ENCODE measurements around the gene RMND5A.

Gene RMND5A

DNA sequence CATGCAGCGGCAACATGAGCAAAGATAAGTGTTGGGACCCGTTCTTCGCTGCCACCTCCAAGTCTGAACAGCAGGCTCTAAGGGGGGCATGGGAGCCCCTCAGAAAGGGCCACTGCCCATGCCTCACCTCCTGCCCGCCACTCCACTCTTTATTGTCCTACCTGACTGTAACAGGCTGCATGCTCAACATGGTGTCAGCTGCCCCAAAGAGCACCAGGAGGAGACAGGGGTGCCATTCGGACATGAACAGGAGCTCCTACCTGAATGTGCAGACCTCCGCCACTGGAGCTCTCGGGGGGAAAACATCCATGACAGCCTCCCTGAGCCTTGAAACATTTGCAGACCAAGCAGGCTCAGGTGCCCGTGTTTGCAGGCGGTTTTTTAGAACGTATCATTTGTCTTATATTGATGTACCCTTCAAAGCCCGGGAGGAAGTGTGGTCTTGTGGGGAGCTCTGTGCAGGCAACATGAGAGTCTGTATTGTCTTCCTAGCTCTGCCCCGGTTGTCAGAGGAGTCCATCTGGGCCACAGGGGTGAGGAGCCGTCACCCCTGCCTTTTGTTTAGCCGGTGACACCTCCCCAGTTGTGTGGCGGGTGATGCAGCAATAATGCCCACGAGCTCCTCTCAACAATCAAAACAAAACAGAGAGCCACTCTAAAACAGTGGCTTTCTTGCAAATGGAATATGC lies 105.7 kb downstream of the RMND5A start (continued):
- TF ChIP-seq ZNF175 (tag by site-specific recombination; IDR thresholded peaks at IDR 0.05) (no peak), ZFP69B (tag by site-specific recombination; IDR thresholded peaks at IDR 0.05) (no peak), ZNF114 (tag by site-specific recombination; IDR thresholded peaks at IDR 0.05) (no peak), ZNF138 (tag by site-specific recombination; IDR thresholded peaks at IDR 0.05; ENCODE audit: borderline replicate concordance) (no peak), SP2 (tag by site-specific recombination; IDR thresholded peaks at IDR 0.05) (no peak), RBAK (tag by site-specific recombination; IDR thresholded peaks at IDR 0.05) (no peak), ZNF404 (tag by site-specific recombination; IDR thresholded peaks at IDR 0.05) (no peak), ZNF426 (tag by site-specific recombination; IDR thresholded peaks at IDR 0.05) (no peak)
- TF ChIP-seq, protein P1, sequence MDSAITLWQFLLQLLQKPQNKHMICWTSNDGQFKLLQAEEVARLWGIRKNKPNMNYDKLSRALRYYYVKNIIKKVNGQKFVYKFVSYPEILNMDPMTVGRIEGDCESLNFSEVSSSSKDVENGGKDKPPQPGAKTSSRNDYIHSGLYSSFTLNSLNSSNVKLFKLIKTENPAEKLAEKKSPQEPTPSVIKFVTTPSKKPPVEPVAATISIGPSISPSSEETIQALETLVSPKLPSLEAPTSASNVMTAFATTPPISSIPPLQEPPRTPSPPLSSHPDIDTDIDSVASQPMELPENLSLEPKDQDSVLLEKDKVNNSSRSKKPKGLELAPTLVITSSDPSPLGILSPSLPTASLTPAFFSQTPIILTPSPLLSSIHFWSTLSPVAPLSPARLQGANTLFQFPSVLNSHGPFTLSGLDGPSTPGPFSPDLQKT (IDR thresholded peaks at IDR 0.05; ENCODE audit: borderline replicate concordance, low read depth, low read length), result no peak
- TF ChIP-seq, protein P2, sequence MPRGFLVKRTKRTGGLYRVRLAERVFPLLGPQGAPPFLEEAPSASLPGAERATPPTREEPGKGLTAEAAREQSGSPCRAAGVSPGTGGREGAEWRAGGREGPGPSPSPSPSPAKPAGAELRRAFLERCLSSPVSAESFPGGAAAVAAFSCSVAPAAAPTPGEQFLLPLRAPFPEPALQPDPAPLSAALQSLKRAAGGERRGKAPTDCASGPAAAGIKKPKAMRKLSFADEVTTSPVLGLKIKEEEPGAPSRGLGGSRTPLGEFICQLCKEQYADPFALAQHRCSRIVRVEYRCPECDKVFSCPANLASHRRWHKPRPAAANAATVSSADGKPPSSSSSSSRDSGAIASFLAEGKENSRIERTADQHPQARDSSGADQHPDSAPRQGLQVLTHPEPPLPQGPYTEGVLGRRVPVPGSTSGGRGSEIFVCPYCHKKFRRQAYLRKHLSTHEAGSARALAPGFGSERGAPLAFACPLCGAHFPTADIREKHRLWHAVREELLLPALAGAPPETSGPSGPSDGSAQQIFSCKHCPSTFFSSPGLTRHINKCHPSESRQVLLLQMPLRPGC (tag by site-specific recombination; IDR thresholded peaks at IDR 0.05), result no peak
- TF ChIP-seq, protein P3, sequence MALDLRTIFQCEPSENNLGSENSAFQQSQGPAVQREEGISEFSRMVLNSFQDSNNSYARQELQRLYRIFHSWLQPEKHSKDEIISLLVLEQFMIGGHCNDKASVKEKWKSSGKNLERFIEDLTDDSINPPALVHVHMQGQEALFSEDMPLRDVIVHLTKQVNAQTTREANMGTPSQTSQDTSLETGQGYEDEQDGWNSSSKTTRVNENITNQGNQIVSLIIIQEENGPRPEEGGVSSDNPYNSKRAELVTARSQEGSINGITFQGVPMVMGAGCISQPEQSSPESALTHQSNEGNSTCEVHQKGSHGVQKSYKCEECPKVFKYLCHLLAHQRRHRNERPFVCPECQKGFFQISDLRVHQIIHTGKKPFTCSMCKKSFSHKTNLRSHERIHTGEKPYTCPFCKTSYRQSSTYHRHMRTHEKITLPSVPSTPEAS (tag by site-specific recombination; IDR thresholded peaks at IDR 0.05), result no peak

DNA sequence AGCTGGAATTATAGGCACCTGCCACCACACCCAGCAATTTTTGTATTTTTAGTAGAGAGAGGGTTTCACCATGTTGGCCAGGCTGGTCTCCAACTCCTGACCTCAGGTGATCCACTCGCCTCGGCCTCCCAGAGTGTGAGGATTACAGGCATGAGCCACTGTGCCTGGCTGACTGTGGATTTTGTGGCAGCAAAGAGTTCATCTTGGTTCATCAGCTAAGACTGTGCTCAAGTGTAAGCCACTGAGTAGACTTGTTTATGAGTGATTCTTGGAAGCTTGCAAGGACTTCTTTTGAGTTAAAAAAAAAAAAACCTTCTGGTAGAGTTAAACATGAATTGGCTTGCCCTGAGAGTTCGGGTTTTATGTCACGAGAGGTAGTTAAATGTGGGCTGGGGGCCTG lies 106.9 kb downstream of the RMND5A start:
- H3K27ac ChIP-seq (ENCODE audit: extremely low read depth, low read depth, low read length), result no peak overlapping the region
- no peaks in the 10 kb centered on the region for H3K36me3 ChIP-seq (ENCODE audit: control insufficient read depth in 2 of 2, insufficient read depth in 1 of 2, low read length in 2 of 2)
- no peaks in the 10 kb centered on the region for H3K4me1 ChIP-seq (ENCODE audit: control insufficient read depth, insufficient read depth, low read length)
- CTCF ChIA-PET, result no interaction called here
- no peaks in the 10 kb centered on the region for H3K9me3 ChIP-seq (ENCODE audit: control insufficient read depth, insufficient read depth, low read depth, low read length)
- H3K4me3 ChIP-seq (ENCODE audit: low read depth, low read length), result no peak overlapping the region
- TF ChIP-seq ZNF223 (tag by site-specific recombination; IDR thresholded peaks at IDR 0.05) (no peak), SCRT1 (tag by site-specific recombination; IDR thresholded peaks at IDR 0.05; ENCODE audit: borderline replicate concordance) (no peak), ZBTB7A (tag by site-specific recombination; IDR thresholded peaks at IDR 0.05; ENCODE audit: low read depth) (no peak), BCL11B (tag by site-specific recombination; IDR thresholded peaks at IDR 0.05; ENCODE audit: low read depth) (no peak), SP3 (tag by site-specific recombination; IDR thresholded peaks at IDR 0.05) (no peak), ZNF747 (tag by site-specific recombination; IDR thresholded peaks at IDR 0.05) (no peak), ZBTB20 (tag by site-specific recombination; IDR thresholded peaks at IDR 0.05) (no peak), ZNF501 (tag by site-specific recombination; IDR thresholded peaks at IDR 0.05) (no peak), ZNF114 (tag by site-specific recombination; IDR thresholded peaks at IDR 0.05) (no peak), HOXD13 (CRISPR knock-in tag; IDR thresholded peaks at IDR 0.05; ENCODE audit: borderline replicate concordance) (no peak), ZNF660 (tag by site-specific recombination; IDR thresholded peaks at IDR 0.05) (no peak), ZNF560 (tag by site-specific recombination; IDR thresholded peaks at IDR 0.05; ENCODE audit: borderline replicate concordance) (no peak), BCL11A (tag by site-specific recombination; IDR thresholded peaks at IDR 0.05; ENCODE audit: low read depth) (no peak), ZNF830 (tag by site-specific recombination; IDR thresholded peaks at IDR 0.05; ENCODE audit: low read depth) (no peak)
- TF ChIP-seq, protein P4, sequence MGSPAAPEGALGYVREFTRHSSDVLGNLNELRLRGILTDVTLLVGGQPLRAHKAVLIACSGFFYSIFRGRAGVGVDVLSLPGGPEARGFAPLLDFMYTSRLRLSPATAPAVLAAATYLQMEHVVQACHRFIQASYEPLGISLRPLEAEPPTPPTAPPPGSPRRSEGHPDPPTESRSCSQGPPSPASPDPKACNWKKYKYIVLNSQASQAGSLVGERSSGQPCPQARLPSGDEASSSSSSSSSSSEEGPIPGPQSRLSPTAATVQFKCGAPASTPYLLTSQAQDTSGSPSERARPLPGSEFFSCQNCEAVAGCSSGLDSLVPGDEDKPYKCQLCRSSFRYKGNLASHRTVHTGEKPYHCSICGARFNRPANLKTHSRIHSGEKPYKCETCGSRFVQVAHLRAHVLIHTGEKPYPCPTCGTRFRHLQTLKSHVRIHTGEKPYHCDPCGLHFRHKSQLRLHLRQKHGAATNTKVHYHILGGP (tag by site-specific recombination; IDR thresholded peaks at IDR 0.05), result no peak
- TF ChIP-seq, protein P5, sequence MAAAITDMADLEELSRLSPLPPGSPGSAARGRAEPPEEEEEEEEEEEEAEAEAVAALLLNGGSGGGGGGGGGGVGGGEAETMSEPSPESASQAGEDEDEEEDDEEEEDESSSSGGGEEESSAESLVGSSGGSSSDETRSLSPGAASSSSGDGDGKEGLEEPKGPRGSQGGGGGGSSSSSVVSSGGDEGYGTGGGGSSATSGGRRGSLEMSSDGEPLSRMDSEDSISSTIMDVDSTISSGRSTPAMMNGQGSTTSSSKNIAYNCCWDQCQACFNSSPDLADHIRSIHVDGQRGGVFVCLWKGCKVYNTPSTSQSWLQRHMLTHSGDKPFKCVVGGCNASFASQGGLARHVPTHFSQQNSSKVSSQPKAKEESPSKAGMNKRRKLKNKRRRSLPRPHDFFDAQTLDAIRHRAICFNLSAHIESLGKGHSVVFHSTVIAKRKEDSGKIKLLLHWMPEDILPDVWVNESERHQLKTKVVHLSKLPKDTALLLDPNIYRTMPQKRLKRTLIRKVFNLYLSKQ (tag by site-specific recombination; IDR thresholded peaks at IDR 0.05; ENCODE audit: borderline replicate concordance), result no peak
- POLR2A ChIA-PET, result no interaction called here
